NT2/D1 (cell line): ENCODE measurements around the gene DONSON.

Experiments
- DNase-seq: peaks from one replicate; pipeline ENCODE4 v3.0.0-alpha.2; 2011; ENCODE audit warnings: low read depth, low spot score
- H3K27me3 ChIP-seq: 2 replicates; pipeline ENCODE4 v1.6.0; 2011; ENCODE audit warnings: mild to moderate bottlenecking; ENCODE audit not compliant: insufficient read length, insufficient read depth
- H3K36me3 ChIP-seq: 2 replicates; pipeline ENCODE4 v1.6.1; 2011; ENCODE audit warnings: mild to moderate bottlenecking, low read length, mixed read lengths; ENCODE audit not compliant: insufficient read depth, insufficient read length
- H3K4me1 ChIP-seq: 2 replicates; pipeline ENCODE4 v1.5.1; 2011; ENCODE audit not compliant: insufficient read depth, insufficient read length
- H3K4me3 ChIP-seq: 2 replicates; pipeline ENCODE4 v1.5.1; 2011; ENCODE audit warnings: low read depth; ENCODE audit not compliant: insufficient read length
- H3K9ac ChIP-seq: 2 replicates; pipeline ENCODE4 v1.6.0; 2011; ENCODE audit warnings: low read depth; ENCODE audit not compliant: insufficient read length
- H3K9me3 ChIP-seq: 2 replicates; pipeline ENCODE4 v1.5.1; 2011; ENCODE audit warnings: mild to moderate bottlenecking, low read length; ENCODE audit not compliant: insufficient read depth
- SUZ12 ChIP-seq: IDR thresholded peaks from 2 replicates; pipeline ENCODE4 v1.6.1; 2011; ENCODE audit not compliant: insufficient read length, insufficient read depth; ENCODE audit errors: extremely low read depth
- YY1 ChIP-seq: IDR thresholded peaks from 2 replicates; pipeline ENCODE4 v1.6.1; 2011; ENCODE audit not compliant: insufficient read length, insufficient read depth
- ZNF274 ChIP-seq: IDR thresholded peaks from 2 replicates; pipeline ENCODE4 v1.6.1; 2011; ENCODE audit warnings: mild to moderate bottlenecking, low read depth, low read length

DONSON gene

DNA sequence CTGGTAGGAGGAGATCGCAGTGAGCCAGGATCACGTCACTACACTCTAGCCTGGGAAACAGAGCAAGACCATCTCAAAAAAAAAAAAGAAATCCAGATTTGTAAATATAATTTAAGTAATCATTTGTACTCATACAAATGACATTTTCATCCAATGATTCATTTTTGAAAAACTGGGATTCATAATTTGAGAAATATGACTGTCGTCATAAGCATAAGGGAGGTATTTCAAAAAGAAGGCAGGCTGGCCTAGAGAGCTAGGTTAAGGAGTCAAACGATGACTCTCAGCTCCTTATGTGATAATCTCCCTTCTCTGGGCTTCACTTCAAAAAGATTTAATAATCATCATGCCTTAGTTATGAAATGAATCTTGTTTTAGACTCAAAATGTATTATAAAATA lies 48.9 kb downstream of the DONSON start:
- TF ChIP-seq ZNF274 (no peak), SUZ12 (no peak), YY1 (no peak)
- no peak for DNase-seq
- no peaks in the 10 kb centered on the region for H3K4me1 ChIP-seq
- H3K27me3 ChIP-seq, result no peaks in the 10 kb centered on the region
- no peak overlapping the region for H3K9ac ChIP-seq
- H3K9me3 ChIP-seq, result no peaks in the 10 kb centered on the region
- H3K36me3 ChIP-seq, result peaks cover 66% of the 10 kb centered on the region
- no peak overlapping the region for H3K4me3 ChIP-seq

DNA sequence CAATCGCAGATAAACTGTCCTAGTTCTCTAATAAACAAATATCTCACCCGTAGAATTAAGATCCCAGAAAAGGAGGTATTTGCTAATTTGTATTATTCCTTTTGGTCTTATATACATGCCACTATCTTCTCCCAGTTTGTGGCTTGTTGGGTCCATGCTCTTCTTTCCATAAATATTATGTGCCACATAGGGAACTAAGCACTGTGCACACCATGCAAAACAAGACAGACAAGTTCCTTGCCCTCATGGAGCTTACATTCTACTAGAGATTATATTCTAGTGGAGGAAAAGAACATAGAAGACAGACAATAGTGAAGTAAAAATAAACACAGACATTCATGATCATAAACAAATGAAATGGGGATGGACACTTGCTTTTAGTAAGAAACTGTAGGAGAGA lies 51.3 kb downstream of the DONSON start:
- H3K9me3 ChIP-seq, result no peaks in the 10 kb centered on the region
- no peak for DNase-seq
- no peak overlapping the region for H3K9ac ChIP-seq
- H3K27me3 ChIP-seq, result no peaks in the 10 kb centered on the region
- no peak overlapping the region for H3K4me3 ChIP-seq
- H3K4me1 ChIP-seq, result no peaks in the 10 kb centered on the region
- TF ChIP-seq YY1, result no peak
- no peak for TF ChIP-seq SUZ12
- TF ChIP-seq ZNF274, result no peak
- peaks cover 81% of the 10 kb centered on the region for H3K36me3 ChIP-seq

DNA sequence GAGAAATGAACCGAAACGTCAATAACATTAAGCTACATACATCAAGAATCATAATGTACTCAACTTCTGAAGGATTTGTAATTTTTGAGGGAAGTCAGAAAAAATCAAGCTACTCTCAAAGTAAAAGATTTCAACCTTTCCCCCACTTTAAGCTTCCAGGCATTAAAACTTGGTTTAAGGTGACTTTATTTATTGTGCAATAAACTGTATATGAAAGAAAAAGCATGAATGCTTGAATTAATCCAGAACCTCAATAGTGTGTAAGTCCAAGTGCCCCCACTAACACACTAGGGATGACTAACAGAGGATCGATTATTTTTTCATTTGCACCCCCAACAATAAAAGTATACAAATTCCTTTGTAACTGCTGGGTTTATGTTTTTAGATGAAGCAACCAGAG lies 57.5 kb downstream of the DONSON start:
- H3K36me3 ChIP-seq, result peaks cover 97% of the 10 kb centered on the region
- H3K9me3 ChIP-seq, result no peaks in the 10 kb centered on the region
- no peak overlapping the region for H3K4me3 ChIP-seq
- no peak for DNase-seq
- H3K27me3 ChIP-seq, result no peaks in the 10 kb centered on the region
- no peak overlapping the region for H3K9ac ChIP-seq
- no peaks in the 10 kb centered on the region for H3K4me1 ChIP-seq
- no peak for TF ChIP-seq SUZ12
- TF ChIP-seq YY1, result no peak
- TF ChIP-seq ZNF274, result no peak
